Stomach (tissue), 4 donors: Measurements from ENCODE around the gene CMTM2.

ENCODE experiments used
- POLR2A ChIP-seq, 4 donors: fragments of 450-650 bp; IDR thresholded peaks; one replicate each; pipeline ENCODE4 v1.6.1; 2016; ENCODE audit warnings: antibody characterized with exemption in 4 of 4, control low read depth in 2 of 4, mild to moderate bottlenecking in 1 of 4, moderate library complexity in 1 of 4
- TF ChIP-seq, protein P1 (sequence below), 7 experiments: fragments of 450-650 bp in 4 of 7; fragments of 200-600 bp in 3 of 7; sonication (generic) in 3 of 7; IDR thresholded peaks; one replicate each; pipeline ENCODE4 v1.5.1; 2016 to 2019; ENCODE audit warnings: antibody characterized with exemption in 7 of 7, control low read depth in 2 of 7, mild to moderate bottlenecking in 1 of 7

DNA sequence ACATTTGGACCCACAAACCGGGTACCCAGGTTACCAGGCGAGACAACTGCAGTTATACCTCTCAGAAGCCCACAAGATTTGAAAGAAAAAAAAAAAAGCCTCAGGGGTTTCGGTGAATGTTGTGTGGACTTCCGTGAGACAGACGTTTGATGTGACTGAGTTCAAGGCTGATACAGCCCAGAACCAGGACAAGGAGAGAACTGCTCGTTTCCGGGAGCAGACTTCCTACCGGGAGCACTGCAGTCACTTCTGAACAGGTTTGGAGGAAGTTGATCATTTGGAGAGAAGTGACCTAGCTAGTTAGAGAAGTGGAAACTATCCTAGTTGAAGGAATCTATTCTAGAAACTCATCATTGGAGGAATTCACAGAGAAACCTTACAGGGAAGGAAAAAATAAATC lies 26.0 kb upstream of the CMTM2 start:
- TF ChIP-seq POLR2A (IDR thresholded peaks at IDR 0.05) = no peak
- TF ChIP-seq, protein P1, sequence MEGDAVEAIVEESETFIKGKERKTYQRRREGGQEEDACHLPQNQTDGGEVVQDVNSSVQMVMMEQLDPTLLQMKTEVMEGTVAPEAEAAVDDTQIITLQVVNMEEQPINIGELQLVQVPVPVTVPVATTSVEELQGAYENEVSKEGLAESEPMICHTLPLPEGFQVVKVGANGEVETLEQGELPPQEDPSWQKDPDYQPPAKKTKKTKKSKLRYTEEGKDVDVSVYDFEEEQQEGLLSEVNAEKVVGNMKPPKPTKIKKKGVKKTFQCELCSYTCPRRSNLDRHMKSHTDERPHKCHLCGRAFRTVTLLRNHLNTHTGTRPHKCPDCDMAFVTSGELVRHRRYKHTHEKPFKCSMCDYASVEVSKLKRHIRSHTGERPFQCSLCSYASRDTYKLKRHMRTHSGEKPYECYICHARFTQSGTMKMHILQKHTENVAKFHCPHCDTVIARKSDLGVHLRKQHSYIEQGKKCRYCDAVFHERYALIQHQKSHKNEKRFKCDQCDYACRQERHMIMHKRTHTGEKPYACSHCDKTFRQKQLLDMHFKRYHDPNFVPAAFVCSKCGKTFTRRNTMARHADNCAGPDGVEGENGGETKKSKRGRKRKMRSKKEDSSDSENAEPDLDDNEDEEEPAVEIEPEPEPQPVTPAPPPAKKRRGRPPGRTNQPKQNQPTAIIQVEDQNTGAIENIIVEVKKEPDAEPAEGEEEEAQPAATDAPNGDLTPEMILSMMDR (IDR thresholded peaks at IDR 0.05) = no peak
